Fibroblast of skin of scalp (primary cell): ENCODE data around the gene STAB2.

Source experiments
- DNase-seq: peaks from one replicate; pipeline ENCODE4 v3.0.0-alpha.2; 2013

The STAB2 gene

DNA sequence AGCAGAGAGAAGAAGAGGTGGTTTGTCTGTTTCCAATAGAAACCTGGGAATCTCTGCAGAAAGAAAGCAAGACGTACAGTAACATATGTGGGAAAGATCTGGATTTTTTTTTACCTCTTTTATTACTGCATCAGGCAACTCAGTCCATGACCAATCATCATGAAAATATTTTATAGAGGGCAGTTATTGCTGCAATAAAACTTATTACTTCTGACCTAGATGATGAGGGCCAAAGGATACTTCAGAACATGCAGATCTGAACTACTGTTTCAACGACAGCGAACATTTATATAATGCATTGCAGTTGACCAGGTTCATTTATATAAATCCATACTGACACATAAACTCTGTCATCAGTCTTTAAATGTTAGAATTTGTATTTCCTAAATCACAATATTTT, 67.7 kb downstream of the STAB2 start:
- DNase-seq: no peak

DNA sequence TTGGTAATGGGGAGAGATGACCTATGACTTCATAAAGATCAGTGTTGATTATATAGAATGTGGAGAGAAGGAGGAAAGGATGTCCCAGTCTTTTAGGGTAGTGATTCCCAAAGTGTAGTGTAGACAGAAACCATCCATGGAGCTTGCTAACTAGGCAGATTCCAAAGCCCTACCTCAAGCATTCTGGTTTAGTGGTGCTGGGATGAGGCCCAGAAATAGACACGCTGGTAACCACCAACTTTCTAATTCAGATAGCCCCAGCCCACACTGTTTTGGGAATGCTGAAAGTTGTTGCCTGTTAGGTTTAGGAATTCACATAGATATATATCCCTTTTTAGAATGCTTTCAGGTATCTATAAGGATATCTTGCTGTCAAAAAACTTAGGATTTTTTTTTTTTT, 69.2 kb downstream of the STAB2 start:
- DNase-seq: no peak

DNA sequence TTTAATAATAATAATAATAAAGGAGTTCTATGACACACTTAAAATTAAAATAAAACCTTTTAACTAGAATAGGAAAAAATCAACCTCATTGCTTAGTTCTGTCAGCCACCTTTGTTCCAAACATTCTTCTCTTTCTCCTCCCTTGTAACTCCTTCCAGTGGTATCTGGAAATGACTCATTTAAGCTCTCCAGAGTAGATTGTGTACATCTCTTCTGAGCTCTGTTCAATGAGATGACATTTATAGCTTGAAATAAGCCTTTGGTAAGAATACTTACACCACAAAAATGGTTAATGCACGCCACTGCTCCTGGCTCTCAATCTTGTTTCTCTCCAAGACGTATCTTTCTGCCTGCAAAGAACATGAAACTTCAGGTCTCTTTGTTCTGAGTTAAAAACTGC, 70.3 kb downstream of the STAB2 start:
- DNase-seq: no peak

- no peak for DNase-seq
Measured at GRCh38 chr12:103664626-103665025, 77.6 kb downstream of the STAB2 start.

- no peak for DNase-seq
Measured at GRCh38 chr12:103665971-103666370, 78.9 kb downstream of the STAB2 start.

DNA sequence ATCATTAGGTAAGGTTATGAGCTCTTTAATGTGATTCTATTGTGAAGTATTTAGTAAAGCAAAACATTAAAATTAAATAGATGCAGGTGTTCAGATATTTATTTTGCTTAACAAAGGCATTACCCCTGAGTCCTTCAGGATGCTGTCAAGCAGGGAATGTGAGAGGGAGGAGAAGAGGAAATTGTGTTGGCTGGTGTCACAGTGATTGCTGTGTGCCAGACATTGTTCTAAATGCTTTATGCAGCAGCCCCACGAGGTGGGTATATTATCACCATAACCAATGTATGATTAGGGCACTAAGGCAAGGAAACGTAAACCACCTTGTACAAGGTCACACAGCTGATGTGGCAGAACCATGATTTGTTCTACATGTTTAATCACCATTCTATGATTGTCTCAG, 80.1 kb downstream of the STAB2 start:
- DNase-seq: no peak

GRCh38 chr12:103668520-103668919, 81.4 kb downstream of the STAB2 start:
- no peak for DNase-seq

DNA sequence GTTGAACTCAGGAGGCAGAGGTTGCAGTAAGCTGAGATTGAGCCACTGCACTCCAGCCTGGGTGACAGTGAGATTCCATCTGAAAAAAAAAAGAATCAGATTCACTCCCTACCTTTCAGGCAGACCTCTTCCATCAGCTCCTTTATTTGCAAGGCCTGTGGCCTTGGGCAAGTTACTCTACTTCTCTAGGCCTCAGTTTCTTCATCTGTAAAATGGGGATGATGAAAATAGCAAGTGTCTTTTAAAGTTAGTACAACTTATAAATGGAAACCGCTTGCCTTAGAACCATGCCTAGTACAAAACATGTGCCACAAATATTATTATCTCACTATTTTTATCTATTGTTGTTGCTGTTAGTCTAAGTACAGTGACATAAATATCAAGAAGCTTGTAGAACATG, 84.3 kb downstream of the STAB2 start:
- DNase-seq: no peak

DNA sequence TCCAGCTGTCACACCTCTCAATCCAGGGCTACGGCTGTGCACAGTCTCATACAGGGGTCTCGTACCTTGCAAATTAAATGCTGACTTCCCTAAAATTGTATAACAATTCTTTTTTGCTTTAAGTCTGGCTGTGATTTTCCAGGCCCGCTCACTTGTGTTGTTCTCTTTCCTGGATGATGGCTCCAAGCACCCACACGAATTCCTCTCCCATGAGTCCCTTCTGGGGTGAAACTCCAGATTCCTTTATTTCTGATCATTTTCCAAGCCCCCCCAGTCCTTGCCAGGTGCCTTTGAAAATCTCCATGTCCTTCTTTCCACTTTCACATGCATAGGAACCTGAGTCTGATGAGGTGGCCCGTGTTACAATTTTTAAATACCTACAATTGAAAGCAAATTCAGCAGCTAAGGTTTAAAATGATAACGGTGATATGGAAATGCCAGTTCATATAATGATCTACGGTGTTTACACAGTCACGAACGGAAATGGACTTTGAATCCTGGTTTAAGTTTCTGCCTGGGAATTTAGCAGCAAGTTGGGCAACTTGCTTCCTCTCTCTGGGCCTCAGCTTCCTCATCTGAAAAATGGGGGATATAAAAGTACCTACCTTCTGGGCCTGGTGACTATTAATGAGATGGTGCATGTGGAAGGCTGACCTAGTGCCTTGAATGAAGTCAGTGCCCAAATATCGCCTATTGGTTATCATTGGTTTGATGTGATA, 85.5 kb downstream of the STAB2 start:
- no peak for DNase-seq

GRCh38 chr12:103673487-103673886, 86.4 kb downstream of the STAB2 start:
- DNase-seq: no peak

GRCh38 chr12:103673891-103674375, 86.9 kb downstream of the STAB2 start:
- DNase-seq: no peak

DNA sequence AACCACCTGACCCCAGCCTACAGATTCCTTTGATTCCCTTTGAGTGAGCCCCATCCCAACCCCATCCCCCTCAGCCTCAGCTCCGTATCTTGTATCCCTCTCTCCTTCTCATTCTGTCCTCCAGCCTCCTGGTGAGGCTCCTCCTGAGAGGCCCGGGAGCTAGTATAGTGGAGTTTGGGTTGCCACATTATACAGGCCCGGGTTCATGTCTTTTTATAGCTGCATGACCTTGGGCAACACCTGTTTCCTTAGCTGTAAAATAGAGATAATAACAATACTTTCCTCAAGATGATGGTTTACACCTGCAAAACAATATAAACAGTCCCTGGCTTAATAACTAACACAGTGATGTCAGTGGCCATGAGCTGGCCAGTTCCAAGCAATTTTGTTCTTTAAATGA, 89.8 kb downstream of the STAB2 start:
- DNase-seq: no peak

GRCh38 chr12:103677341-103677740, 90.3 kb downstream of the STAB2 start:
- DNase-seq: no peak

DNA sequence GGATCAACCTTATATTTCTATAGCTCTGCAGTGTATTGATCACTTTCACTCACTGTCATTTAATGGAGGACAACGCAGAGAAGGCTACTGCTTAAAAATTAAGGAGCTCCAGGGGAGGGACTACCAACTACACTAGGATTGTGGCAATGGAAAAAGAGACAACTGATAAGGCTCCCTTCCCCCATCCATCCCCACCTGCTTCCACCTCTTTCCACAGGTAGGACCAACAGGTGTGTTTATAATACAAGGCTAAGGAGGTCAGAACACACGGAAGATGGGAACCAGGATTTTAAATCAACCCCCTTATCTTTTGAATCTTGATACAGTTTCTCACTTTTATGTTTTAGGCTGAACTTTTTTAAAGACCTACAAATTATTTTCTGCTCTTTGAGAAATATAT, 90.8 kb downstream of the STAB2 start:
- no peak for DNase-seq

GRCh38 chr12:103679421-103680170, 92.5 kb downstream of the STAB2 start:
- no peak for DNase-seq

GRCh38 chr12:103680591-103681141, 93.6 kb downstream of the STAB2 start:
- DNase-seq: no peak

GRCh38 chr12:103686026-103686425, 99.0 kb downstream of the STAB2 start:
- no peak for DNase-seq

DNA sequence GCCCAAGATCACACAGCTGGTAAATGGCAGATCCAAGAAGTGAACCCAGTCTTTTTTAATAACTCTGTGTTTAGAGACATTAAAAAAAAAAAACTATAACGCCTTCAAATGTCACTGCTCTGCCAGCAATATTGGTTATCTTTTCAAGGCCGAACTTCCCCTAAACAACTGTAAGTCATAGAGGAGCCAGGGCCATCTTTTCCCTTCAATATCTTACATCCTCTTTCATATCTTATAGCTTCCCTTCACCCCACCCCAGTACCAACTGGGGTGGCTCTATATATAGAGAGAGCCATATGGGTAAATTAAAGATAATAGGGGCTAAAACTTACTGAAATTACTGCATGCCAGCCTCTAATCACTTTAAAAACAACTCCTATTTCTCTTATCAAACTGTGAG, 100.2 kb downstream of the STAB2 start:
- no peak for DNase-seq

DNA sequence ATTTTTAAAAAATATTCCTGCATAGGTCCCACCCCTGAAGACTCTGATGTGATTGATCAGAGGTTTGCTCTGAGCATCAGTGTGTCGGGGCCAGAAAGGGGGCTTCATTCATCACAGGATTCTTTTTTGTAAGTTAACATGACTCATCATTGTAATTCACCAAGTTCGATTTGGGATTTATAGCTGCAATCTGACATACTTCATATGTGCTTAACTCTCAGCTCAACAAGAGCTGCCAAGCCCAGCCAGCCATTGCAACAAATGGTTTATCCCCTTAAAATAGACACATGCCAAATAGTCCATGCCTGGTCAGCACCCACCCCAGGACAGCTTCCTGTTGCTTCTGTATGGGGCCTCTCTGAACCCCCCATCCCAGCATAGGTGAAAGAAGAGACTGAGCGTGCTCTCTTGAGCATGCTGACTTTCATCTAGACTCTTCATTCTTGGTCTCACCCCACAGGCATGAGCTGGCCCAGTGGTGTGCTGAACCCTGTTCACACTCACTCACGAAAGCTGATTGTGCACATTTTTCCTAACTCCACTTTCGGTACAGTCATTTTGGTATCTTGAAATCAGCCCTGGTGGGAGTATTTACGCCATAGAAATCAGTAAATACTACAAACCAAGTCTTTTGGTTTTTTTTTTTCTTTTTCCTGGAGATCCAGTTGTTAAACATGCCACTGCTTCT, 101.4 kb downstream of the STAB2 start:
- no peak for DNase-seq

DNA sequence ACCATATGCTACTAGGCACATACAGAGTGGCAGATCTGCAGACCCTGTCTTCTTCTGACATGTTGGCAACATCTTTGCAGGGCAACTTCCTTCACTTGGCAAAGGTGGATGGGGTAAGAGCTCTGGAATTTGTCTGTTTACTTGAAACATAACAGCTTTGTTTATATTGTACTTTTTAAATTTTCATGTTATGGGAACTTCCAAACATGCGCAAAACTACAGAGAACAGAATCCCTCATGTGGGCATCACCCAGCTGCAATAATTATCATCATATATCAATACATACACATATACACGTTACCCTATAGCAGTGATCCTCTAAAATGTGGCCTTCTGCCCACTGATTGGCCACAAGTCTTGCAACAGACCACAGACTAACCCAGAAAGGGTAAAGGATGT, 103.4 kb downstream of the STAB2 start:
- DNase-seq: no peak

GRCh38 chr12:103691063-103691462, 104.0 kb downstream of the STAB2 start:
- no peak for DNase-seq

DNA sequence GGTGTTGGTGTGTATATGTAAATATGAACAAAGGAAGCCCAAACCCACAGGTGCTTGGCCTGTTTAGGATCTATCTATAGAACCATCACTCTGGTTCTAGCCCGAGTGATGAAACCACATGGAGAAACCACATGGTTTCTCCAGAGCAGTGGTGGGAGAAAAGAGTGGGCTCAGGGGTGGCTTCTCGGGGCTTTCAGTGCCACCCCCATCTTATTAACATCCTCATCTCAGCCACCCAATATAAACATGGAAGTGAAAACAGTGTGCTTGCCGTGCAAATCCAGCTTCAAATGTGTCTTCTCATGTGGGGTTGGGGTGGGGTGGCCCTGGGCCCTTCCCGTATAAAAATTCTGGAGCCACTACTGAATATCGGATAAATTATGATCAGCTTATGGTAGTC, 109.0 kb downstream of the STAB2 start:
- DNase-seq: no peak
